Memory B cell (primary cell): ENCODE data around the gene CCL11.

Experiments
- ATAC-seq: fragments of 150-1000 bp; cut with Tn5 transposase; 2 replicates; pipeline ENCODE4 v1.10.0; 2021; ENCODE audit warnings: low read depth, mild to moderate bottlenecking, moderate library complexity
- DNase-seq, 2 donors: peaks; one replicate each; pipeline ENCODE4 v3.0.0; 2022; ENCODE audit warnings: low spot score in 2 of 2
- H3K27ac Mint-ChIP-seq: one replicate; pipeline ENCODE4 v1.8.0; 2022; ENCODE audit warnings: mild to moderate bottlenecking, moderate library complexity, mixed read lengths
- H3K27me3 Mint-ChIP-seq: one replicate; pipeline ENCODE4 v1.8.0; 2022; ENCODE audit warnings: mixed read lengths
- H3K36me3 Mint-ChIP-seq: one replicate; pipeline ENCODE4 v1.8.0; 2022; ENCODE audit warnings: mild to moderate bottlenecking, mixed read lengths
- H3K4me1 Mint-ChIP-seq: one replicate; pipeline ENCODE4 v1.8.0; 2022; ENCODE audit warnings: mixed read lengths
- H3K4me3 Mint-ChIP-seq: one replicate; pipeline ENCODE4 v1.8.0; 2022; ENCODE audit warnings: mild to moderate bottlenecking, moderate library complexity, mixed read lengths
- H3K9me3 Mint-ChIP-seq: one replicate; pipeline ENCODE4 v1.8.0; 2022; ENCODE audit warnings: mixed read lengths

The CCL11 gene

GRCh38 chr17:34252095-34252443, 33.5 kb upstream of the CCL11 start:
- Mint-ChIP-seq H3K4me3 (no peak overlapping the region), H3K27ac (peak overlapping the region; percentile 80), H3K36me3 (no peaks in the 10 kb centered on the region), H3K4me1 (peaks cover 17% of the 10 kb centered on the region), H3K9me3 (no peaks in the 10 kb centered on the region), H3K27me3 (peaks cover 28% of the 10 kb centered on the region)
- DNase-seq (no peak), ATAC-seq (peak; percentile 54)

GRCh38 chr17:34252444-34253138, 33.0 kb upstream of the CCL11 start:
- H3K36me3 Mint-ChIP-seq = no peaks in the 10 kb centered on the region
- no peak overlapping the region for H3K27ac Mint-ChIP-seq
- H3K9me3 Mint-ChIP-seq = no peaks in the 10 kb centered on the region
- no peak overlapping the region for H3K4me3 Mint-ChIP-seq
- DNase-seq (no peak), ATAC-seq (no peak)
- H3K27me3 Mint-ChIP-seq = peaks cover 31% of the 10 kb centered on the region
- H3K4me1 Mint-ChIP-seq = peaks cover 17% of the 10 kb centered on the region

- Mint-ChIP-seq H3K27me3 (peaks cover 34% of the 10 kb centered on the region), H3K27ac (no peak overlapping the region), H3K36me3 (no peaks in the 10 kb centered on the region), H3K4me1 (peaks cover 17% of the 10 kb centered on the region), H3K4me3 (no peak overlapping the region), H3K9me3 (no peaks in the 10 kb centered on the region)
- DNase-seq = no peak
- ATAC-seq = no peak
These were observed 32.4 kb upstream of the CCL11 start for GRCh38 chr17:34253139-34253525.

GRCh38 chr17:34254146-34254545, 31.4 kb upstream of the CCL11 start:
- peaks cover 17% of the 10 kb centered on the region for H3K4me1 Mint-ChIP-seq
- no peaks in the 10 kb centered on the region for H3K9me3 Mint-ChIP-seq
- no peaks in the 10 kb centered on the region for H3K36me3 Mint-ChIP-seq
- ATAC-seq = no peak
- no peak for DNase-seq
- H3K27ac Mint-ChIP-seq = no peak overlapping the region
- H3K4me3 Mint-ChIP-seq = no peak overlapping the region
- H3K27me3 Mint-ChIP-seq = peaks cover 28% of the 10 kb centered on the region

GRCh38 chr17:34254651-34255380, 30.7 kb upstream of the CCL11 start, which contains the start of gene CCL2:
TSS of gene CCL2 (plus strand) at chr17:34255285. CDS start at chr17:34255350, 65 bp downstream.
- H3K9me3 Mint-ChIP-seq = no peaks in the 10 kb centered on the region
- peaks cover 28% of the 10 kb centered on the region for H3K27me3 Mint-ChIP-seq
- H3K36me3 Mint-ChIP-seq = no peaks in the 10 kb centered on the region
- H3K4me3 Mint-ChIP-seq = no peak within 1 kb of the TSS
- no peak for ATAC-seq
- peaks cover 17% of the 10 kb centered on the region for H3K4me1 Mint-ChIP-seq
- H3K27ac Mint-ChIP-seq = no peak within 1 kb of the TSS
- DNase-seq = no peak

- ATAC-seq = no peak
- Mint-ChIP-seq H3K27me3 (peaks cover 27% of the 10 kb centered on the region), H3K4me3 (no peak overlapping the region), H3K9me3 (no peaks in the 10 kb centered on the region), H3K36me3 (no peaks in the 10 kb centered on the region), H3K27ac (no peak overlapping the region), H3K4me1 (peaks cover 17% of the 10 kb centered on the region)
- DNase-seq = no peak
These were observed 30.2 kb upstream of the CCL11 start for GRCh38 chr17:34255381-34255732.

GRCh38 chr17:34255841-34256240, 29.7 kb upstream of the CCL11 start:
- no peak overlapping the region for H3K4me3 Mint-ChIP-seq
- no peak for ATAC-seq
- H3K4me1 Mint-ChIP-seq = peaks cover 17% of the 10 kb centered on the region
- no peaks in the 10 kb centered on the region for H3K36me3 Mint-ChIP-seq
- no peaks in the 10 kb centered on the region for H3K9me3 Mint-ChIP-seq
- no peak for DNase-seq
- peaks cover 26% of the 10 kb centered on the region for H3K27me3 Mint-ChIP-seq
- no peak overlapping the region for H3K27ac Mint-ChIP-seq

GRCh38 chr17:34257299-34257985, 28.1 kb upstream of the CCL11 start:
- Mint-ChIP-seq H3K9me3 (no peaks in the 10 kb centered on the region), H3K27me3 (peaks cover 26% of the 10 kb centered on the region), H3K27ac (no peak overlapping the region), H3K4me3 (no peak overlapping the region), H3K36me3 (no peaks in the 10 kb centered on the region), H3K4me1 (peaks cover 5% of the 10 kb centered on the region)
- ATAC-seq = no peak
- no peak for DNase-seq

- DNase-seq (no peak), ATAC-seq (no peak)
- peaks cover 5% of the 10 kb centered on the region for H3K4me1 Mint-ChIP-seq
- H3K27me3 Mint-ChIP-seq = peaks cover 24% of the 10 kb centered on the region
- no peak overlapping the region for H3K27ac Mint-ChIP-seq
- no peaks in the 10 kb centered on the region for H3K36me3 Mint-ChIP-seq
- H3K4me3 Mint-ChIP-seq = no peak overlapping the region
- H3K9me3 Mint-ChIP-seq = no peaks in the 10 kb centered on the region
These were observed 27.6 kb upstream of the CCL11 start for GRCh38 chr17:34257986-34258326.

- no peak for ATAC-seq
- no peak overlapping the region for H3K27ac Mint-ChIP-seq
- peaks cover 5% of the 10 kb centered on the region for H3K4me1 Mint-ChIP-seq
- no peak overlapping the region for H3K4me3 Mint-ChIP-seq
- H3K27me3 Mint-ChIP-seq = peaks cover 21% of the 10 kb centered on the region
- no peaks in the 10 kb centered on the region for H3K9me3 Mint-ChIP-seq
- no peak for DNase-seq
- no peaks in the 10 kb centered on the region for H3K36me3 Mint-ChIP-seq
These were observed 26.4 kb upstream of the CCL11 start for GRCh38 chr17:34259146-34259545.

GRCh38 chr17:34260861-34261260, 24.7 kb upstream of the CCL11 start:
- no peaks in the 10 kb centered on the region for H3K9me3 Mint-ChIP-seq
- H3K27me3 Mint-ChIP-seq = peaks cover 18% of the 10 kb centered on the region
- no peak overlapping the region for H3K4me3 Mint-ChIP-seq
- H3K36me3 Mint-ChIP-seq = no peaks in the 10 kb centered on the region
- DNase-seq (no peak), ATAC-seq (no peak)
- H3K27ac Mint-ChIP-seq = no peak overlapping the region
- no peaks in the 10 kb centered on the region for H3K4me1 Mint-ChIP-seq

GRCh38 chr17:34261568-34262337, 23.8 kb upstream of the CCL11 start:
- H3K4me1 Mint-ChIP-seq = no peaks in the 10 kb centered on the region
- no peaks in the 10 kb centered on the region for H3K9me3 Mint-ChIP-seq
- H3K36me3 Mint-ChIP-seq = no peaks in the 10 kb centered on the region
- no peak overlapping the region for H3K27ac Mint-ChIP-seq
- H3K27me3 Mint-ChIP-seq = peaks cover 23% of the 10 kb centered on the region
- DNase-seq (no peak), ATAC-seq (no peak)
- H3K4me3 Mint-ChIP-seq = no peak overlapping the region

- Mint-ChIP-seq H3K27ac (no peak overlapping the region), H3K9me3 (no peaks in the 10 kb centered on the region), H3K36me3 (no peaks in the 10 kb centered on the region), H3K4me3 (no peak overlapping the region), H3K4me1 (no peaks in the 10 kb centered on the region), H3K27me3 (peaks cover 23% of the 10 kb centered on the region)
- ATAC-seq = no peak
- no peak for DNase-seq
These were observed 19.8 kb upstream of the CCL11 start for GRCh38 chr17:34265711-34266110.

GRCh38 chr17:34269969-34270368, 15.6 kb upstream of the CCL11 start, which contains the start of gene CCL7:
TSS of gene CCL7 (plus strand) at chr17:34270221. CDS start at chr17:34270291, 70 bp downstream.
- H3K9me3 Mint-ChIP-seq = no peaks in the 10 kb centered on the region
- no peak within 1 kb of the TSS for H3K4me3 Mint-ChIP-seq
- no peak for DNase-seq

More at GRCh38 chr17:34269969-34270368, 15.6 kb upstream of the CCL11 start, which contains the start of gene CCL7:
- H3K4me1 Mint-ChIP-seq = no peaks in the 10 kb centered on the region
- H3K27me3 Mint-ChIP-seq = peaks cover 26% of the 10 kb centered on the region
- no peaks in the 10 kb centered on the region for H3K36me3 Mint-ChIP-seq
- H3K27ac Mint-ChIP-seq = no peak within 1 kb of the TSS
- no peak for ATAC-seq
